ENCODE data around the gene WDR27. TPM values are rescaled to one million over a fixed set of nuclear protein-coding genes. Genes with fewer than 3 reads are reported as not detected.

Gene WDR27
- total and polyA plus RNA-seq, 2 experiments from 2014 or later, result 27.7 to 29.7 TPM

GRCh38 chr6:169635345-169635744 lies 66.5 kb downstream of the WDR27 start:
- Histone ChIP-seq H3K9me2 (replicated peaks; ENCODE audit: insufficient read depth) (no peaks in the 10 kb centered on the region), H3K36me3 (replicated peaks; ENCODE audit: insufficient read depth, low read depth) (no peaks in the 10 kb centered on the region), H3K79me2 (no peaks in the 10 kb centered on the region), H4K20me1 (ENCODE audit: insufficient read depth, poor library complexity, severe bottlenecking) (no peaks in the 10 kb centered on the region), H3K4me3 (no peak overlapping the region), H3K9me3 (ENCODE audit: low read depth) (no peaks in the 10 kb centered on the region), H2AFZ (no peak overlapping the region), H3K27ac (no peak overlapping the region), H3K27me3 (no peaks in the 10 kb centered on the region), H3K4me2 (no peak overlapping the region), H3K4me1 (ENCODE audit: insufficient read depth) (no peaks in the 10 kb centered on the region)
- TF ChIP-seq CTCF (IDR thresholded peaks at IDR 0.05; ENCODE audit: poor library complexity) (no peak), EZH2phosphoT487 (IDR thresholded peaks at IDR 0.05; ENCODE audit: low read depth, severe bottlenecking, unreplicated experiment) (no peak), EZH2 (IDR thresholded peaks at IDR 0.05; ENCODE audit: borderline replicate concordance) (no peak)
- DNase-seq (ENCODE audit: low spot score), result no peak
- WGBS (ENCODE audit: low lambda C conversion rate, missing lambda C conversion rate), result 94% methylated on average over 12 of the region's 12 CpGs

- over 99% methylated on average over 11 of the region's 11 CpGs for WGBS (ENCODE audit: low lambda C conversion rate, missing lambda C conversion rate)
- Histone ChIP-seq H3K4me1 (ENCODE audit: insufficient read depth) (no peaks in the 10 kb centered on the region), H3K27ac (no peak overlapping the region), H4K20me1 (ENCODE audit: insufficient read depth, poor library complexity, severe bottlenecking) (no peaks in the 10 kb centered on the region), H3K4me2 (no peak overlapping the region), H3K4me3 (no peak overlapping the region), H3K9me3 (ENCODE audit: low read depth) (no peaks in the 10 kb centered on the region), H3K79me2 (no peaks in the 10 kb centered on the region), H3K9me2 (replicated peaks; ENCODE audit: insufficient read depth) (no peaks in the 10 kb centered on the region), H3K27me3 (no peaks in the 10 kb centered on the region), H3K36me3 (replicated peaks; ENCODE audit: insufficient read depth, low read depth) (no peaks in the 10 kb centered on the region), H2AFZ (no peak overlapping the region)
- TF ChIP-seq EZH2 (IDR thresholded peaks at IDR 0.05; ENCODE audit: borderline replicate concordance) (no peak), CTCF (IDR thresholded peaks at IDR 0.05; ENCODE audit: poor library complexity) (no peak), EZH2phosphoT487 (IDR thresholded peaks at IDR 0.05; ENCODE audit: low read depth, severe bottlenecking, unreplicated experiment) (no peak)
- DNase-seq (ENCODE audit: low spot score), result no peak
Observed at GRCh38 chr6:169632841-169633240, 69.0 kb downstream of the WDR27 start.

GRCh38 chr6:169629256-169629655 lies 72.6 kb downstream of the WDR27 start:
- Histone ChIP-seq H2AFZ (no peak overlapping the region), H3K36me3 (replicated peaks; ENCODE audit: insufficient read depth, low read depth) (no peaks in the 10 kb centered on the region), H3K9me3 (ENCODE audit: low read depth) (no peaks in the 10 kb centered on the region), H3K4me3 (no peak overlapping the region), H3K4me1 (ENCODE audit: insufficient read depth) (no peaks in the 10 kb centered on the region), H3K4me2 (no peak overlapping the region), H3K79me2 (no peaks in the 10 kb centered on the region), H3K27me3 (no peaks in the 10 kb centered on the region), H4K20me1 (ENCODE audit: insufficient read depth, poor library complexity, severe bottlenecking) (no peaks in the 10 kb centered on the region), H3K27ac (no peak overlapping the region), H3K9me2 (replicated peaks; ENCODE audit: insufficient read depth) (no peaks in the 10 kb centered on the region)
- no peak for TF ChIP-seq EZH2 (IDR thresholded peaks at IDR 0.05; ENCODE audit: borderline replicate concordance)
- no peak for TF ChIP-seq CTCF (IDR thresholded peaks at IDR 0.05; ENCODE audit: poor library complexity)
- no peak for TF ChIP-seq EZH2phosphoT487 (IDR thresholded peaks at IDR 0.05; ENCODE audit: low read depth, severe bottlenecking, unreplicated experiment)
- WGBS (ENCODE audit: low lambda C conversion rate, missing lambda C conversion rate), result 73% methylated on average over 4 of the region's 4 CpGs
- no peak for DNase-seq (ENCODE audit: low spot score)
